Activated CD8-positive, alpha-beta T cell treated with anti-CD3 and anti-CD28 coated beads for 36 hours (primary cell): ENCODE data around the gene CPA5. TPM values are rescaled to one million over a fixed set of nuclear protein-coding genes. Genes with fewer than 3 reads are reported as not detected.

Experiments used
- ATAC-seq: fragments of 200-7000 bp; cut with Tn5 transposase; one replicate; pipeline ENCODE4 v1.10.0; 2021; ENCODE audit warnings: mild to moderate bottlenecking, moderate library complexity
- CTCF ChIA-PET: fragments of 350-600 bp; sonication (Branson Sonifier 250); formaldehyde crosslinking; loops from one replicate; lab custom pipeline; 2021; ENCODE audit warnings: antibody characterized with exemption; lab: Charles Lee
- POLR2A ChIA-PET: fragments of 350-600 bp; sonication (Branson Sonifier 250); formaldehyde crosslinking; loops from one replicate; lab custom pipeline; 2021; ENCODE audit warnings: antibody characterized with exemption; lab: Charles Lee
- DNase-seq: peaks from one replicate; pipeline ENCODE4 v3.0.0-alpha.2; 2020
- H3K27ac Mint-ChIP-seq: one replicate; pipeline ENCODE4 v1.8.0; 2021; ENCODE audit warnings: mild to moderate bottlenecking, mixed read lengths
- H3K27me3 Mint-ChIP-seq: one replicate; pipeline ENCODE4 v1.8.0; 2021; ENCODE audit warnings: mixed read lengths
- H3K36me3 Mint-ChIP-seq: one replicate; pipeline ENCODE4 v1.8.0; 2021; ENCODE audit warnings: low read depth, mixed read lengths
- H3K4me1 Mint-ChIP-seq: one replicate; pipeline ENCODE4 v1.8.0; 2021; ENCODE audit warnings: low read depth, mixed read lengths
- H3K4me3 Mint-ChIP-seq: one replicate; pipeline ENCODE4 v1.8.0; 2021; ENCODE audit warnings: mild to moderate bottlenecking, moderate library complexity, mixed read lengths
- H3K9me3 Mint-ChIP-seq: one replicate; pipeline ENCODE4 v1.8.0; 2021; ENCODE audit warnings: mixed read lengths
- CTCF ChIP-seq: fragments of 200-600 bp; IDR thresholded peaks from one replicate; pipeline ENCODE4 v1.8.0; 2022; ENCODE audit warnings: antibody characterized with exemption, mild to moderate bottlenecking
- intact Hi-C: fragments of 100-400 bp; cut with micrococcal nuclease; formaldehyde crosslinking; loops from one replicate; pipeline ENCODE4 v1.10.0; 2022
- total RNA-seq, 2 experiments: library from RNA; stranded (reverse); gene quantifications; one replicate each; pipeline ENCODE4 v1.2.3, GENCODE V29; 2021

The CPA5 gene, protein sequence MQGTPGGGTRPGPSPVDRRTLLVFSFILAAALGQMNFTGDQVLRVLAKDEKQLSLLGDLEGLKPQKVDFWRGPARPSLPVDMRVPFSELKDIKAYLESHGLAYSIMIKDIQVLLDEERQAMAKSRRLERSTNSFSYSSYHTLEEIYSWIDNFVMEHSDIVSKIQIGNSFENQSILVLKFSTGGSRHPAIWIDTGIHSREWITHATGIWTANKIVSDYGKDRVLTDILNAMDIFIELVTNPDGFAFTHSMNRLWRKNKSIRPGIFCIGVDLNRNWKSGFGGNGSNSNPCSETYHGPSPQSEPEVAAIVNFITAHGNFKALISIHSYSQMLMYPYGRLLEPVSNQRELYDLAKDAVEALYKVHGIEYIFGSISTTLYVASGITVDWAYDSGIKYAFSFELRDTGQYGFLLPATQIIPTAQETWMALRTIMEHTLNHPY
- total RNA-seq = under 1 TPM; 0.25 to 0.88 TPM

DNA sequence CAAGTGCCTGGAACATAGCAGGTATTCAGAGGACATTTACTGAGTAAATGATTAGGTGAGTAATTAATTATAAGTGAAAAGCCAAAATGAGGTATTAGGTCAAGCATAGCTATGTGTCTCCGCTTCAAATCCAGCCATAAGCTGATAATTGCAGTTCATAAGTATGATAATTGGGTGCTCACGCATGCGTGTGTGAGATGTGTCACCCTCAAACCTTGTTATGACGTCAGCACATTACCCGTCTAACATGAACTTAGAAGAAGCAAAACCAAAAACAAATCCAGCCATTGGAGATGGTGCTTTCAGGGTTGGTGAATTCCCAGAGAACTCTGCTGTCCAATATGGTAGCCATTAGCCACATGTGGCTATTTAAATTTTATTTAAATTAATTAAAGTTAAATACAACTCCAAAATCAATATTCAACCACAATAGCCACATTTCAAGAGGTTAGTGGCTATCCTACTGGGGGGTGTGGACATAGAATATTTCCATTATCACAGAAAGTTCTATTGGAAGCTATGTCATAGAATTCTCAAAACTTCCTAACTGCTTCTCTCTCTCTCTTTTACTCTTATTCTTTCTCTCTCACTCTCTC, at the start of gene CPA5:
TSS of gene CPA5 (plus strand) at position 546 of the 596 bp plus-strand sequence. CDS start 1,670 bp downstream, outside the sequence.
- H3K4me3 Mint-ChIP-seq = no peak within 1 kb of the TSS
- H3K27ac Mint-ChIP-seq = no peak within 1 kb of the TSS
- intact Hi-C loops = no loop called here
- CTCF ChIA-PET = no interaction called here
- H3K27me3 Mint-ChIP-seq = no peaks in the 10 kb centered on the region
- ATAC-seq (no peak), DNase-seq (no peak)
- POLR2A ChIA-PET = interaction anchor here (1.2 kb wide), 1 partner anchor 24 kb away, joined by 3 read pairs; no protein-coding TSS in a partner anchor
- TF ChIP-seq CTCF = no peak
- H3K9me3 Mint-ChIP-seq = no peaks in the 10 kb centered on the region
- no peaks in the 10 kb centered on the region for H3K36me3 Mint-ChIP-seq
- no peaks in the 10 kb centered on the region for H3K4me1 Mint-ChIP-seq

- no peak for TF ChIP-seq CTCF
- H3K9me3 Mint-ChIP-seq = no peaks in the 10 kb centered on the region
- H3K27ac Mint-ChIP-seq = no peak overlapping the region
- no peaks in the 10 kb centered on the region for H3K4me1 Mint-ChIP-seq
- no peak for DNase-seq
- CTCF ChIA-PET = interaction anchor here (1.1 kb wide), 1 partner anchor 9 kb away, joined by 3 read pairs; no protein-coding TSS in a partner anchor
- H3K27me3 Mint-ChIP-seq = no peaks in the 10 kb centered on the region
- H3K36me3 Mint-ChIP-seq = no peaks in the 10 kb centered on the region
- POLR2A ChIA-PET = no interaction called here
- H3K4me3 Mint-ChIP-seq = no peak overlapping the region
- intact Hi-C loops = no loop called here
- ATAC-seq = no peak
Measured at GRCh38 chr7:130296221-130296951, 48.2 kb upstream of the CPA5 start.

DNA sequence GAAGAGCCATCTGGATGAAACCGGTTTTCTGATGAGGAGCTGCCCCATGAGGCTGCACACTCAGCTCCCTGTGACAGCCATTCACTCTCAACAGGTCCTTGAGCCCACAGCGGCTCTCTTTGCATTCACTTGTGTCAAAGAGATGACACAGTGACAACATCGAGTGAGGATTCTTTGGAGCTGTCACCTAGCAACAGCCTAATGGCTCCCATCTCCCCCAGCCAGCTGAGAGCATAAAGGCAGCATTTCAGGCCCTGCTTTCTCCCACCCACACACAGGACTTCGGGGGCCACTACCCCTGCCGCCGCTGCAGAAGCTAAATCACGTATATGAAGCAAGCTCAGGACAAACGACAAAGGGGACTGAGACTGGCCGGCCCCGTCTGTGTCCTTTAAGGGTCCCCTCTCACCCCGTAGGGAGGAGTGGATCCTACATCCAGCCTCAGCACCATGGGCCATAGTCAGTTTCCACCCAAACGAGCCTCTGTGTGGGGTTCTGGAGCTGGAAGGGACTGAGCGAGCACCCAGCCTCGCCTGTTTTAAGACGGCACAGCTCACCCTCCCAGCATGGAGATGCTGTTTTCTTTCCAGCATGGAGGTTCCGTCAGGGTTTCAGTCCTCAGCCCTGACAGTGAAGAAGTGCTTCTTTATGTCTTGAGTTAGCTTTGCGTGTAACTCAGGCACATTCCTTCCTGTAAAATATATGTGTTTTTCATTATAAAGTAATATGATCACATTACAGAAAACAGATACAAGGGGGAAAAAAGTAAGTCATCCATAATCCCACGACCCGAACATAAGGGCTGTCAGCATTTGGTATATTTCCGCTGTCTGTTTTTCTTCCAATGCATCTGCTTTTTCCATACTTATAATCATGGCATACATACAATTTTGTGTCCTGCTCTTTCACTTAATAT, 46.7 kb upstream of the CPA5 start:
- ATAC-seq = no peak
- CTCF ChIA-PET = interaction anchor here (1.0 to 1.3 kb wide), 2 partner anchors 9 to 79 kb away, joined by 3 read pairs; no protein-coding TSS in a partner anchor
- no peak for DNase-seq
- intact Hi-C loops = no loop called here
- Mint-ChIP-seq H3K27me3 (no peaks in the 10 kb centered on the region), H3K27ac (no peak overlapping the region), H3K36me3 (no peaks in the 10 kb centered on the region), H3K4me3 (no peak overlapping the region), H3K9me3 (no peaks in the 10 kb centered on the region), H3K4me1 (no peaks in the 10 kb centered on the region)
- no peak for TF ChIP-seq CTCF
- POLR2A ChIA-PET = no interaction called here

DNA sequence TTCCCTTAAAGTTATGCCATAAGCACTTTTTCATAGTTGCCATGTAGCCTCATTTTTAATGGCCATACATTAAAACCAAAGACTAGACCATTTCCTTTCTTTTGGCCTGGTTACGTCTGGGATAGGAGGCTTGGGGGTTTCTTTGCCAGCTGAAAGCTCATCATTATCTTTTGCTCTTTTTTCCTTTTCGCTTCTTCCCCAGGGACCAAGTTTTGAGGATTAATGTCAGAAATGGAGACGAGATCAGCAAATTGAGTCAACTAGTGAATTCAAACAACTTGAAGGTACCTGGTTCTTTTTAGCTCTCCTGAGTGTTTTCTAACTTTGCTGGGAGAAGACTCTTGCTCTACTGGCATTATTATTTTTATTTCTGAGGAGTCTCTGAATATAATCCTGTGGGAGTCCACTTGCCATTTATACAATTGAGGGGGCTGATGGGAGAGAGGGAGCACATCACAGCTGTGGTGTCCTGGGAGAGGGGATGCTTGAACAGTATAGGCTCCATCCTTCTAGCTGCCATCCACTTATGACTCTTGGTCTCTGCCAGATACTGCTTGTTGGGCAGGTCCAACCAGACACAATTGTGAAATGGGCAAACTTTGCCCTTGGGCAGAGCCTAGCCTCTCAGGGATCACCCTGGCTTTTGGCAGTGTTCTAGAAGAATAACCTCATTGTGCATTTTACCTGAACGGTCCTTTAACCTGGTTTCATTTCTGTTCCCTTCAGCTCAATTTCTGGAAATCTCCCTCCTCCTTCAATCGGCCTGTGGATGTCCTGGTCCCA, 45.9 kb upstream of the CPA5 start:
- DNase-seq (no peak), ATAC-seq (no peak)
- intact Hi-C loops = no loop called here
- ChIA-PET POLR2A (no interaction called here), CTCF (interaction anchor here (1.3 kb wide), 1 partner anchor 80 kb away, joined by 3 read pairs; no protein-coding TSS in a partner anchor)
- TF ChIP-seq CTCF = no peak
- Mint-ChIP-seq H3K9me3 (no peaks in the 10 kb centered on the region), H3K4me1 (no peaks in the 10 kb centered on the region), H3K27ac (no peak overlapping the region), H3K27me3 (no peaks in the 10 kb centered on the region), H3K36me3 (no peaks in the 10 kb centered on the region), H3K4me3 (no peak overlapping the region)
